Upper lobe of left lung (tissue), 6 donors: Measurements from ENCODE around the gene AQP5. TPM values are rescaled to one million over a fixed set of nuclear protein-coding genes. Genes with fewer than 3 reads are reported as not detected.

ENCODE experiments used
- ATAC-seq, 2 donors: fragments of 200-7000 bp; cut with Tn5 transposase; one replicate each; pipeline ENCODE4 v1.9.1; 2022; ENCODE audit warnings: mild to moderate bottlenecking in 2 of 2, moderate library complexity in 2 of 2; ENCODE audit not compliant: low FRiP score in 2 of 2
- DNase-seq, 2 donors: peaks; one replicate each; pipeline ENCODE4 v3.0.0-alpha.2; 2019 to 2020
- H3K27ac ChIP-seq, 4 donors: fragments of 200-600 bp; sonication (generic); one replicate each; pipeline ENCODE4 v1.5.1; 2016 to 2019
- H3K27me3 ChIP-seq, 4 donors: fragments of 200-600 bp; sonication (generic); one replicate each; pipeline ENCODE4 v1.5.1; 2017 to 2019
- H3K36me3 ChIP-seq, 4 donors: fragments of 200-600 bp; sonication (generic); one replicate each; pipeline ENCODE4 v1.5.1; 2016 to 2019
- H3K4me1 ChIP-seq, 4 donors: fragments of 200-600 bp; sonication (generic); one replicate each; pipeline ENCODE4 v1.5.1; 2018 to 2019
- H3K4me3 ChIP-seq, 4 donors: fragments of 200-600 bp; sonication (generic); one replicate each; pipeline ENCODE4 v1.5.1; 2017 to 2019; ENCODE audit warnings: mild to moderate bottlenecking in 2 of 4, moderate library complexity in 1 of 4
- H3K9me3 ChIP-seq, 4 donors: fragments of 200-600 bp; sonication (generic); one replicate each; pipeline ENCODE4 v1.5.1; 2018 to 2019
- EP300 ChIP-seq, 4 donors: sonication (generic); formaldehyde crosslinking; IDR thresholded peaks; one replicate each; pipeline ENCODE4 v1.5.1; 2017; ENCODE audit warnings: antibody characterized with exemption in 4 of 4, control low read depth in 2 of 4
- POLR2A ChIP-seq, 4 donors: fragments of 450-650 bp; IDR thresholded peaks; one replicate each; pipeline ENCODE4 v1.5.1; 2016 to 2017; ENCODE audit warnings: antibody characterized with exemption in 4 of 4, mild to moderate bottlenecking in 2 of 4
- POLR2AphosphoS5 ChIP-seq, 2 donors: sonication (generic); formaldehyde crosslinking; IDR thresholded peaks; one replicate each; pipeline ENCODE4 v1.5.1; 2017; ENCODE audit warnings: antibody characterized with exemption in 2 of 2
- WGBS, 2 donors: methylation state at CpG; one replicate each; pipeline ENCODE4 v1.1.5; 2017 to 2018; 5-methylcytosine and 5-hydroxymethylcytosine counted together
- total RNA-seq, 6 donors: library from RNA; depleted of rRNA in 4 of 6; stranded (reverse); fragments of >200 nt in 4 of 6; gene quantifications; one replicate each; pipeline versions ENCODE4 v1.1.0 to v1.2.1, GENCODE V29; 2016 to 2021
- TF ChIP-seq, protein P1 (sequence below), 6 experiments: fragments of 450-650 bp in 4 of 6; fragments of 200-600 bp in 2 of 6; sonication (generic) in 2 of 6; IDR thresholded peaks; one replicate each; pipeline ENCODE4 v1.5.1; 2016 to 2019; ENCODE audit warnings: antibody characterized with exemption in 6 of 6
- donor health status: DM: no; HTN: no; CAD: no; lungs with moderate emphysema.
- donor health status: DM: no; HTN: yes; CAD: no; lungs with severe emphysema.

Gene AQP5
- total RNA-seq, 6 donors from 2014 or later, result 7.3 to 36.6 (median 18.1) TPM

DNA sequence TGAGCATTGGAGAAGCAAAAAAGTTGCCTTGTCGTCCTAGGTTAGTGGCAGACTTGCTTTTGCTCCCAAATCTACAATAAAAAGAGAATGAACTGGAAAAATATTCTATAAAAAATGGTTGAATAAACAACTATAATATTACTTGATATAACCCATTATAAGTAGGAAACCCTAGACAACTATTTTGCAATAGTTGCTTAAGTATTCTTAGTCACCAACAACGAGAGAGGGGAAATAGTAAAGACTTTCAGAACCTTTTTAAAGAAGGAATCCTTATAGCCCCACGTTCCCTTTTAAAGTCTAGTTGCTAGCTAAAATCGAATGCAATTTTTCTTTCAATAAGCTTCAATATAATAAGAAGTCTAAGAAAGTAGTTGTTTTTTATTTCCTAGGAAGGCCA is 28.6 kb downstream of the AQP5 start:
- DNase-seq, result no peak
- Histone ChIP-seq H3K27me3 (no peaks in the 10 kb centered on the region), H3K36me3 (peaks cover 0 to 28% (median 9%) of the 10 kb centered on the region in 4 donors), H3K27ac (peak overlapping the region in 2 of 4 donors; percentile 5 to 72), H3K4me3 (no peak overlapping the region), H3K4me1 (peaks cover 0 to 17% (median 11%) of the 10 kb centered on the region in 4 donors), H3K9me3 (no peaks in the 10 kb centered on the region)
- no peak for ATAC-seq
- TF ChIP-seq EP300 (IDR thresholded peaks at IDR 0.05), result no peak
- TF ChIP-seq, protein P1, sequence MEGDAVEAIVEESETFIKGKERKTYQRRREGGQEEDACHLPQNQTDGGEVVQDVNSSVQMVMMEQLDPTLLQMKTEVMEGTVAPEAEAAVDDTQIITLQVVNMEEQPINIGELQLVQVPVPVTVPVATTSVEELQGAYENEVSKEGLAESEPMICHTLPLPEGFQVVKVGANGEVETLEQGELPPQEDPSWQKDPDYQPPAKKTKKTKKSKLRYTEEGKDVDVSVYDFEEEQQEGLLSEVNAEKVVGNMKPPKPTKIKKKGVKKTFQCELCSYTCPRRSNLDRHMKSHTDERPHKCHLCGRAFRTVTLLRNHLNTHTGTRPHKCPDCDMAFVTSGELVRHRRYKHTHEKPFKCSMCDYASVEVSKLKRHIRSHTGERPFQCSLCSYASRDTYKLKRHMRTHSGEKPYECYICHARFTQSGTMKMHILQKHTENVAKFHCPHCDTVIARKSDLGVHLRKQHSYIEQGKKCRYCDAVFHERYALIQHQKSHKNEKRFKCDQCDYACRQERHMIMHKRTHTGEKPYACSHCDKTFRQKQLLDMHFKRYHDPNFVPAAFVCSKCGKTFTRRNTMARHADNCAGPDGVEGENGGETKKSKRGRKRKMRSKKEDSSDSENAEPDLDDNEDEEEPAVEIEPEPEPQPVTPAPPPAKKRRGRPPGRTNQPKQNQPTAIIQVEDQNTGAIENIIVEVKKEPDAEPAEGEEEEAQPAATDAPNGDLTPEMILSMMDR (IDR thresholded peaks at IDR 0.05), result no peak
- TF ChIP-seq POLR2A (IDR thresholded peaks at IDR 0.05), result no peak
- no peak for TF ChIP-seq POLR2AphosphoS5 (IDR thresholded peaks at IDR 0.05)
- 56 to 60% methylated on average over 4 of the region's 4 CpGs for WGBS, 2 donors

DNA sequence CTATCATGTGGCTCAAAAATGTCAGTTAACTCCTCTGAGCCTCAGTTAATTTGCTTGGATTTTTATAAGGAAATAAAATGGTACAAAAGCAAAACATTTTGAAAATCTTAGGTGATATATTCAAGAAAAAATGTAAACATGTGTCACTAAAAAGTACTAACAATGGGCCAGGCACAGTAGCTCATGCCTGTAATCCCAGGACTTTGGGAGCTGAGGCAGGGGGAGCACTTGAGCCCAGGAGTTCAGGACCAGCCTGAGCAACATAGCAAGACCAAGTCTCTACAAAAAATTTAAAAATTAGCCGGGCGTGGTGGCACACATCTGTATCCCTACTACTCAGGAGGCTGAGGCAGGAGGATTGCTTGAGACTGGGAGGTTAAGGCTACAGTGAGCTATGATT is 36.8 kb downstream of the AQP5 start:
- ATAC-seq (no peak), DNase-seq (no peak)
- TF ChIP-seq POLR2A (IDR thresholded peaks at IDR 0.05) (no peak), EP300 (IDR thresholded peaks at IDR 0.05) (no peak), POLR2AphosphoS5 (IDR thresholded peaks at IDR 0.05) (no peak)
- TF ChIP-seq, protein P1 (IDR thresholded peaks at IDR 0.05), result no peak
- Histone ChIP-seq H3K27me3 (no peaks in the 10 kb centered on the region), H3K36me3 (peaks cover 0 to 40% (median 18%) of the 10 kb centered on the region in 4 donors), H3K27ac (no peak overlapping the region), H3K9me3 (no peaks in the 10 kb centered on the region), H3K4me3 (no peak overlapping the region), H3K4me1 (peaks cover 0 to under 1% (median 0%) of the 10 kb centered on the region in 4 donors)
- 86 to 96% methylated on average over 2 of the region's 2 CpGs for WGBS, 2 donors

DNA sequence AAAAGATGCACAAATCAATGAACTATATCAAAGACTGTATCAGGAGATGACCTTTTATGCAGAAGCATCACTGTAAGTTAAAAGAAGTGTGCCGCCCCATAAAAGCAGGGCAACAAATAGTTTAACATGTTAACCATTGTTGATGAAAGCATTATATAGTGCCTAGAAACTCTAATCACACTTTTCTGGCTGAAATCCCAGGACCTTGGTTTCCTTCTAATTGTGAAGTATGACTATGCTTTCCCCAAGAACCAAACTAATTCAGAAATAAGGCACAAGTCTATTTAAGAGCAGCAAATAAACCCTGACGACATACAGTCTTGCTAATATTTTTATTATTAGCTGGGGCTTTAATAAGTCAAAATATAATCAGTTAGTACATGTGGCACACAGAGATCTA is 41.9 kb downstream of the AQP5 start:
- Histone ChIP-seq H3K4me3 (no peak overlapping the region), H3K4me1 (peaks cover 0 to 11% (median 0%) of the 10 kb centered on the region in 4 donors), H3K36me3 (peaks cover 0 to 24% (median 6%) of the 10 kb centered on the region in 4 donors), H3K9me3 (no peaks in the 10 kb centered on the region), H3K27ac (no peak overlapping the region), H3K27me3 (no peaks in the 10 kb centered on the region)
- WGBS, 2 donors, result 71 to 76% methylated on average over 2 of the region's 2 CpGs
- ATAC-seq, result no peak
- TF ChIP-seq, protein P1 (IDR thresholded peaks at IDR 0.05), result no peak
- no peak for TF ChIP-seq POLR2AphosphoS5 (IDR thresholded peaks at IDR 0.05)
- no peak for TF ChIP-seq POLR2A (IDR thresholded peaks at IDR 0.05)
- TF ChIP-seq EP300 (IDR thresholded peaks at IDR 0.05), result no peak
- no peak for DNase-seq

DNA sequence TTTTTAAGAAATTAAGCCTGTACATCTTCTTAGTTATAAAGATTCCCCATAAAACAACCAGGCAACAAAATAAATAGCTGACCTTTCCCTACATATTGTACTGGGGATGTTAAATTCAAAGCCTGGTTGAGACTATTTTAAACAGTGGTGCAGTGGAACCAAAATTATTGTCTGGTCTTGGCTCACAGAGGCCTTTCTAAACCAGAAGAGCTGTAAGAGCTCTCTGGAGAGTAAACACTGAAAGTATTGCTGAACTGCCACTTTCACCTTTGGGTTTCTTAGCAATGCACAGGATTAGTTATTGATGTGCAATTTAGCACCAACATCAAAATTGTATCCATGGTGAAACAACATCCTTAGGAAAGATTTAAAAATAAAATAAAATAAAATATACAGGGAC is 43.0 kb downstream of the AQP5 start:
- Histone ChIP-seq H3K4me3 (no peak overlapping the region), H3K27me3 (no peaks in the 10 kb centered on the region), H3K27ac (peak overlapping the region in 1 of 4 donors; percentile 16), H3K36me3 (peaks cover 0 to 20% (median 6%) of the 10 kb centered on the region in 4 donors), H3K4me1 (peaks cover 0 to 11% (median 0%) of the 10 kb centered on the region in 4 donors), H3K9me3 (no peaks in the 10 kb centered on the region)
- TF ChIP-seq, protein P1 (IDR thresholded peaks at IDR 0.05), result no peak
- TF ChIP-seq POLR2AphosphoS5 (IDR thresholded peaks at IDR 0.05) (no peak), POLR2A (IDR thresholded peaks at IDR 0.05) (no peak), EP300 (IDR thresholded peaks at IDR 0.05) (no peak)
- ATAC-seq (no peak), DNase-seq (no peak)

DNA sequence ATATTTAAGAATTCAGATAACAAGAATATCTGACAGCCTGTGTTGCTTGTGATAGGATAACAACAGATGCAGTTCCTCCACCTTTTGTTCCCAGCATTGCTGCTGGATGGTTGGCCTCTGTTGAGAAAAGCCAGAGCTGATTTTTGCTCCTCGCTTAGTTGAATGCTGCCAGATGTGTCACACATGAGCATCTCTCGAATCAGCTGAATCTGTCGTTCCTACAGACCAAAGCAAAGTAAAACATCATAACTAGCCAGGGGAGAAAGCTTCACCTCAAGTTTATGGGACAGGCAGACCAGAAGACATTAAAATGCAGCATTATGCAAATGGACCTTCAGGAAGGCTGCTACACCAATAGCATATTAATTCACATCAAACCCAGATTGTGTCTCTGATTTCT is 43.5 kb downstream of the AQP5 start:
- Histone ChIP-seq H3K27me3 (no peaks in the 10 kb centered on the region), H3K36me3 (peaks cover 0 to 19% (median 6%) of the 10 kb centered on the region in 4 donors), H3K9me3 (no peaks in the 10 kb centered on the region), H3K4me3 (no peak overlapping the region), H3K27ac (no peak overlapping the region), H3K4me1 (peaks cover 0 to 11% (median 0%) of the 10 kb centered on the region in 4 donors)
- no peak for DNase-seq
- TF ChIP-seq, protein P1 (IDR thresholded peaks at IDR 0.05), result no peak
- TF ChIP-seq EP300 (IDR thresholded peaks at IDR 0.05), result no peak
- TF ChIP-seq POLR2A (IDR thresholded peaks at IDR 0.05), result no peak
- TF ChIP-seq POLR2AphosphoS5 (IDR thresholded peaks at IDR 0.05), result no peak
- WGBS, 2 donors, result 65 to 89% methylated on average over 3 of the region's 3 CpGs
- no peak for ATAC-seq
